GM15510 (cell line): ENCODE measurements around the gene CCDC192.

Experiments used
- POLR2A ChIP-seq: IDR thresholded peaks from 3 replicates; pipeline ENCODE4 v1.6.1; 2011; ENCODE audit warnings: borderline replicate concordance; ENCODE audit not compliant: insufficient read length; ENCODE audit errors: extremely low read depth

CCDC192 gene, protein sequence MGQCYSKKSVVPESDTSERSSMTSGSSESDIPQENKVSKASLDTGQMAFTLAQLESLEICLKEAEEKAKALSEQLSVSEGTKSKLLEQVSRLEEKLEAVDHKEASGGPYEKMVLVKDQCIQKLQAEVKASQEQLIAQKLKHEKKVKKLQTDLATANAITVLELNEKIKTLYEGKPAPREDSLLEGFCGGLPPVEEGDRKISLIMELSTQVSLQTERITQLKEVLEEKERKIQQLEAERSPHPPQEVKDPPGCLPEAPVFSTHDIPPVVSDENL

DNA sequence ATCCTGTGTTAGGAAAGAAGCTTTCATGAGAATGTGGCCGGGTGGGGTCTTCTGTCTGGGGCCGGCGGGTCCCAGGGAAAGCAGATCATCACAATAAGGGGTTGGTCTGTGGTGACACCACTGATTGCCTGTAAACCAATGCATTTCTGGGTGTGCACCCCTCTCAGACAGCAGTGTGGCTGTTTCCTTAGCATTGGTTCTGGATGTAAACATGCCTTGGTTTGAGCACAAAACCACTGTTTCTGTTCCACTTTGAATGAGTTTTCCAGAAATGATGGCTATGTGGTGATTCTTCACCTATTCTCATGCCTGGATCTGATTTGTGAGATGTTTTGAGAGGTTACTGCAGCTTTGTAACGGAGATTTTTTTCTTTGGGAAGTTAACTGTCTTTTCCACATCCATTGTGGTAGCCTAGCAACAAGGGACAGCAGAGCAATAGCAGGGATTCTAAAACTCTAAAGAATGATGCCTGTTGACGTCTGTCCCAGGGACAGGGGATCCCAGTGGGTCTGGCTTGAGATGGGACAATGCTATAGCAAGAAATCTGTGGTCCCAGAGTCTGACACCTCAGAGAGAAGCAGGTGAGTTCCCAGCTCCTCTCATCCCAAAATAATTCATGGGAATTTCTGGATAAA lies at the start of gene CCDC192:
CCDC192 (plus strand) TSS at position 466 of the 636 bp plus-strand sequence; CDS start at position 521, 55 bp downstream.
- TF ChIP-seq POLR2A, result no peak

DNA sequence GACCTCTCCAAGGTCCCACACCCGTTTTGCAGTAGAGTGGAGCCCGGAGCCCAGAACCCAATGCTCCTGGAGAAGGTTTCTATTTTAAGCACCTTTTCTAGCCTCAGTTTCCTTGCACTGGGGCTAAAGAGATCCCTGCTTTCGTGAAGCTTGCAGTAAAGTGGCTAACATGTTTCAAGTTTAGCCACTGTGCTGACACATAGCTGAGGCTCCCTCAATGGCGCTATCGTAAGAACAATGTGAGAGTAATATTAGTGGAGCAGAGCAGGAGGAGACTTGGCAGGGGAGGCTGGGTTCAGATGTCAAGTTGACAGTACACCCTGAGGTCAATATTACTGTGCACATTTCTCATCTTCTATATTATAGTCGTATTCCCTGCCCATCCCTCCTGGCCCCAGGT lies 46.4 kb upstream of the CCDC192 start:
- no peak for TF ChIP-seq POLR2A

DNA sequence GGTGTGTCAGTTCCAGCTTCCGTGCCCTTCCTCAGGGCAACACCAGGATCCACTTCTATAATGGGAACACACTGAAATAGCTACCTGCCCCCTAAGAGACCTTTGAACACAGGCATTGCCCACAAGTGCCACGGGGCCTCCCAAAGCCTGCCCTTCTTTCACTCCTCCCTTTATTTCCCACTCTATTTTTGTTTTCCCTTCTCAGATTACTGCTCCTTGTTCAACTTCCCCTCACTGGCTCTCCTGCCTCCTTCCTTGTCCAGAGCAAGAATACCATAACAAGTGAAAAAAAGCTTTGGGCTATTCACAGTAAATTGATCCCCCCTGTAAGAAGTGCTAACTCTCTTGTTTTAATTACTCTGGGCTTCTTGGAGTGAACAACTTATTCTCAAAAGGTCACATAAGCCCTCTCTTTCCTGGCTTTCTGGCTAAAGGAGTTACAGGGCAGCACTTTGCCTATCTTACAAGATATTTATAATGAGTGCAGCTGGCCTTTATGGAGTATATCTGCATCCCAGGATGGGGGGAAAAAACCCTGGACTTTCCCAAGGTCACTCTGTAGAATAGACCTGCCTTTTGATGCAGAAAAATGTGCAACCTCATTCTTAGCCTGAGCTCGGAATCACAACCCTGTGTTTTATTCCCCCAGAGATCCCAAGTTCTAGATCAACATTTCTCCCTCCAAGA lies 43.0 kb upstream of the CCDC192 start:
- TF ChIP-seq POLR2A, result no peak

DNA sequence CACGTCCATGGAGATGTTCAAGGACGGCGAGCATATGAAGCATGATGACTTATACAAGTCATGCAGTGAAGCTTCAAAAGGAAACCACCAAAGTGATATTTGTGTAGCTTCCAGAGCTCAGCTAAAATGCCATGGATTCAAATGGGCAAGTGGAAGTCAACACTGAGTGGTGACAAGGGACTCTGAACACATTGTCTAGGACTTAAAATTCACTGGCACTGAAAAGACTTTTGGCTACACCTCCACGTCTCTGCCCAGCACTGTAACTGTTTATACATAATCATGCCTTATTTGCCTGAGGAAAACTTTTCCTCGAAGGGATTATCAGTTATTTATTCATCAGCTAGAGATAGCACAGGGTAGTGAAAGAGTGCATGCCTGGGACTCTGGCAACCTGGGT lies 39.1 kb upstream of the CCDC192 start:
- TF ChIP-seq POLR2A, result no peak

DNA sequence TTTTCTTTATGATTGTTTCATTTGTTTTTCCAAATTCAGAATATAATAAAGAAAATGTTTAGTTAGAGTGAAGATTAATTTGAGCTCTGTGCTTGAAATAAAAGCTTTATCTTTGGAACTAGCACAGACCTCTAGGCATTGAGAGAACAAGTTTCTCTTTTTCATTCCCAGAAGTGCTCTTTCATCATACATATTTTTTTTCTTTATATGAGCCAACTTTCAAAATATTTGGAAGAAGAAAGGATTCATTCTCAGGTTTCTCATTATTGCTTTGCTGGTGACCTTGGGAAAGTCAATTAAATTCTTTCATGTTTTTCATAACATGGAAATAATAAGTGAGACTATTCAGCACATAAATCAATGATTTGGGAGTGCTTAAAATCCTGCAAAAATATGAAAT lies 37.5 kb upstream of the CCDC192 start:
- TF ChIP-seq POLR2A, result no peak

DNA sequence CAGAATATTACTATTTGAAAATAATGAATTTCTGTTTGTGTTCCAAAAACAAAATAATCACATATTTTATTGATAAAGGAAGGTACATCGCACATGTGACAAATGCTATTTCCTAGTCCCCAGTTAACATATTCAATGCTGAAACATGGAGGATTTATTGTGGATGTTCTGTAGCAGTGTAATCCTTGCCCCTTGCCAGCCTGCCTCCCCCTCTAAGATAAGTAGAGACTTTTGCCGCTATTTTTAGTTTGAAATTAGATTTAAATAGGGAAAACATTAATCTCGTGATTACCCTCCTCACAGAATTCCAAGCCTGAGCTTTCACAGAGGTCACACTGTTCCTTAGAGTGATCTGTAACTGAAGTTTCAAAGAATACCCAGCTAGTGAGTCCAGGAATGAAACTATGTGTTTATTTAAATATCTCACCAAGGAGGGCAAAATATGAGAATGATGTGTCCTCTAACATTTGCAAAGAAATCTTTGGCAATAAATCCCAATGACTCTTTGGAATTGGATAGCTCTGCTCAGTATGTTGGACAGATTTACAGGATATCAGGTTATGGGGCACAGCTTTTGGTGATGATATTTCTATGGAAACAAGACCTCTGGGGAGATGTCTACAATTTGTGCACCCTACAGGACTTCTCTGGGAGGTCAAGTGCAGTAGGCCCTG lies 37.0 kb upstream of the CCDC192 start:
- TF ChIP-seq POLR2A, result no peak

DNA sequence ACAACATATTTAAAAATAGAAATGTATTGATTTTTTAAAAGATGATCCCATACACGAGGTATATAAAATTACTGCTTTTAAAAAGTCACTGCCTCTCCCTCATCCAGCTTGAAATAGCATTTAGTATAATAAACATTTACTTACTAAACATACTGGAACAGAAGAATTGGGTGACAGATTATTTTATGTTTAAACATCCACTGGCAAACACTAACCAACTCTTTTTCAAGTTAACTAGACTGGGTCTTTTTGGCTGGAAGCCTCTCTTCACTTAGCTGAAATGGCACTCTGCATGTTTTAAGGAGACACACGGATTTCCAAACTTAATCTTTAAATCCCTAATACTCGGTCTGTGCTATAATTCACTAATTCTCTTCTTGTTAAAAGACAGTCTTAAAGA lies 35.3 kb upstream of the CCDC192 start:
- TF ChIP-seq POLR2A, result no peak

DNA sequence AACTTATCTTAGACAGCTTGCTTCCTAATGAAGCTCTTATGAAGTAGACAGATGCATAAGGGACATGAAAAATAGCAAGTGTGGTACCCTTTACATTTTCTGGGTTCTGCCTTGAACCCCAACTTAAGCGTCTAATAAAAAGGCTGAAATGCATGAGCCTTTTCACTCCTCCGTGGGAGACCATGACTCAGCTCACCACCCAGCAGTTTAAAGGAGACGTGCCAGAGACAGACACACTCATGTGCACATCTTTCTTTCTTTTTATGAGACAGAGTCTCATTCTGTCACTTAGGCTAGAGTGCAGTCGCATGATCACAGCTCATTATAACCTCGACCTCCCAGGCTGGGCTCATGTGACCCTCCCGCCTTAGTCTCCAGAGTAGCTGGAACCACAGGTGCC lies 32.0 kb upstream of the CCDC192 start:
- TF ChIP-seq POLR2A, result no peak

DNA sequence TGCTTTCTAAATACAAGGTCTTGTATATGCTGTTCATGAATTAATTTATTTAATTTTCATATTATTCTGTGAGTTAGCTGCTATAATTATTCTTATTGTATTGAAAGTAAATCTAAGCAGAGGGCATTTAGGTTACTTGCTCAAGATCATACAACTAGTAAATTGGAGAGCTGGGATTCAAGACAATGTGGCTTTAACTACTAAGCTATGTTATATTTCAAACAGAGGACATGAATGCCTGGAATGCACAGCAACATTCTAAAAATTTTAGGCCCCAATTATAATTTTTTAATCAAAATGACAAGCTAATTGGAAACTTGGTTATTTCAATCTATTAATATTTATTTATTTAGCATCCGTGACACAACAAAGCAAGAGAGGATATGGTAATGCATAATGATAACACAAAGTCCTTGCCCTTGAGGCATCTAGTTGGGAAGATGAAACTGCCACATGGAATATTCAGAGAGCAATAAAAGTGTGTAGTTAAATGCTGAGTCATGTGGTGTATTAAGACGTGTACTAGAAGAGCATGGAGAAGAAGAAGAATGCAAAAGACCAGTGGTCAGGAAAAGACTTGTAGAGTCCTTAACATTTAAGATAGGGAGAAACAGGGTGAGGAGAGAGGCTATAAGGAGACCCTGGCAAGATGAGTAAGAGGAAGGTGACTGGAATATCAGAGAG lies 29.9 kb upstream of the CCDC192 start:
- no peak for TF ChIP-seq POLR2A

DNA sequence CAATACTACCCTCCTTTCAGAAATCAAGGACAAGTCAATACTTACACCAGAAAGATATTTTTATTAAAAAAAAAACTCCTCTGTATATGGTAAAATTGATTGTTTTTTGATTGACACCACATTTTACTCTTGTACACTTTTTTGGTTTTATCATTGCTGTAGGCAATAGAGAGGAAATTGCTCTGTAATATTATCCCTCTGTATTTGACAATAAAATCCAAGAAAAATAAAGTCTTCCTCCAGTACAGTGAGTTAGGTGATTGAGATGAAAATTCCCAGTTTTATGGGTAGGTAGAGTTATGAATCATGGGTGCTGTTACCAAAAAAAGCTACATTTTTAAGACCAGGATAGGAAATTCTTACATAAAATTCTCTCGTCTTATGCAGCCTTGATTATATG lies 22.6 kb upstream of the CCDC192 start:
- TF ChIP-seq POLR2A, result no peak

DNA sequence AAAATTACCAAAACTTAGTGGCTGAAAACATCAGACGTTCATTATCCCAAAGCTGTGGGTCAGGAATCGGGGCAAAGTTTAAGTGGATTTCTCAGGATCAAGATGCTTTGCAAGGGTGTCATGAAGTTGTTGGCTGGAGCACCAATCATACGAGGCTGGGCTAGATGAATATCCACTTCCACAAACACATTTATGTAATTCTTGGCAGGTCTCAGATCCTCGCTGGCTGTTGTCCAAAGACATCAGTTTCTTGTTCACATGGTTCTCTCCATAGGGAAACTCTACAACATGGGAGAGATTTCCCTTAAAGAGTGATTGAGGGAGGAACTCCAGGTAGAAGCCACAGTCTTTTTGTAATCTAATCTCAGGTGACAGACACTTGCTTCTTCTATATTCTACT lies 20.2 kb upstream of the CCDC192 start:
- TF ChIP-seq POLR2A, result no peak

DNA sequence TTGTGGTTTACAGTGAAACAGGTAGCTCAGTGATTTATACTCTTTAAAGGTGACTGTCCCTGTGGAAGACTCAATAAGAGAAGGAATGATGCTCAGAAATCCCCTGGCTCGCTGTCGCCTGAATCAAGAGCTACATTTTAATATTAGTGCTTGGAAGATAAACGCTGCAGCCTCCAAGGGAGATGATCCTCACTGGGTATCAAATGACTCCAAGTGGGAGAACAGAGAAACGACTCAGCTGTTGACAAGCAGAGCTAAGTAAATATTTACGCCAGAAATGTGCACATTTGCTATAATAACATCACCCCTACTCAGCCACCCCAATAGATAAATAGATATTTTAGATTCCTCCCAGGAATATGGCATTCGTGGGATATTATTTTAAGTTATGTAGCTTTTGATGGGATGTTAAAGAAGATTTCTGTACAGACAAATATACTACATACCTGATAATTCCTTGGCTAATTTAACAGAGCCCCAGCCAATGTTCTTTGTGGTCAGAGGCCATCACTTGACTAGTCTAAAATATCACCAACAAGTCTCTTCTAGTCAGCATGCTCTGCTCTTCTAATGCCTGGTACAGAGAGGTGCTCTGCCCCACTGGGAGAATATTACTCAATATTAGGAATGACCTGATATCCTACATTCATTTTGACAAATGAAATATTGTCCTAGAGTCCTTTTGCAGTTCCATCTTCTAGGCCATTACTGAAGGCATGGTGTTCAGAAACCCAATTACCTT lies 18.3 kb upstream of the CCDC192 start:
- no peak for TF ChIP-seq POLR2A

DNA sequence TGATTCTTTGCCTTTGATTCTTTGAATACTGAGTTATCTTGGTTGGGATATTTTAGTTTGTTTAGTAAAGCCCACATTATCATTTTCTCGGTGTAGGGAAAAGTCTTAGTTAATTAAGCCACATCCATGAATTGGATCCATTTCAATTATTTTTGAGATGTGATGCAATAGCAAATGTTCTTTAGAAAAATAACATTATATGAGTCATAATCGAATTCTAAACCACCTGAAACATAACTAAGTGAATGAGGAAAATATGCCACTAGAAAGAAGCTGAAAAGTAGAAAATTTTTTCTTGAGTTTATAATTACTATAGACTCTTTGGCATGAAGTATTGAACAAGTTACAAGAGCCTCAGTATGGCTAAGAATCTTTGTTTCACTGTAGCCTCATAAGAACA lies 17.5 kb upstream of the CCDC192 start:
- no peak for TF ChIP-seq POLR2A

DNA sequence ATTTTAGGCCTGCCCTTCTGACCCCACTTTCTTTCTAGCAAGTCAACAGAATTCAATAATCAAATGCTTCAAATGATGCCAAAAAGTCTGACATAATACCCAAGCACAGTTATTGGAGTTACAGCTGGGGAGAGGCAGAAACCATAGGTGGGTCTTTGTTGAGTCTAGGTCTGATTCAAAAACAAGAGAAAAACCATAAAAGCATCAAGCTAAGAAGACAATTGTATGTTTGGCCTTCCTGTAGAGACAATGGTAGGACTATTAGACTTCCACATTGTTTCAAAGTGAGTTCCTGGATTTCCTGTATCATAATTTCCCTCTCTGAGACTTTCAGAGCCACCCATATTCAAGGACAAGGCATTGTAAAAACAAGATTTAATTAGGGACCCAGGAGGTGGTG lies 16.8 kb upstream of the CCDC192 start:
- TF ChIP-seq POLR2A, result no peak
